GM04504 (cell line): ENCODE results near the gene PNPLA1.

Experiments
- DNase-seq: peaks from one replicate; pipeline ENCODE4 v3.0.0-alpha.2; 2012; ENCODE audit warnings: low read depth

Gene PNPLA1

GRCh38 chr6:36246506-36247268, 23.2 kb upstream of the PNPLA1 start:
- no peak for DNase-seq

GRCh38 chr6:36247693-36248092, 22.2 kb upstream of the PNPLA1 start:
- DNase-seq = no peak

GRCh38 chr6:36248980-36249379, 20.9 kb upstream of the PNPLA1 start:
- DNase-seq = no peak

- no peak for DNase-seq
These were observed 20.3 kb upstream of the PNPLA1 start for GRCh38 chr6:36249536-36249935.

- no peak for DNase-seq
These were observed 17.9 kb upstream of the PNPLA1 start for GRCh38 chr6:36252005-36252404.

GRCh38 chr6:36263390-36264000, 6.4 kb upstream of the PNPLA1 start:
- no peak for DNase-seq

GRCh38 chr6:36265744-36266143, 4.1 kb upstream of the PNPLA1 start:
- DNase-seq = no peak

GRCh38 chr6:36266913-36267644, 2.8 kb upstream of the PNPLA1 start:
- no peak for DNase-seq

GRCh38 chr6:36267731-36268477, 2.0 kb upstream of the PNPLA1 start:
- DNase-seq = no peak

- DNase-seq = no peak
These were observed 1.2 kb upstream of the PNPLA1 start for GRCh38 chr6:36268478-36269275.

- no peak for DNase-seq
These were observed 2.4 kb downstream of the PNPLA1 start for GRCh38 chr6:36272234-36272633.

- DNase-seq = no peak
These were observed 3.2 kb downstream of the PNPLA1 start for GRCh38 chr6:36273067-36273466.

GRCh38 chr6:36273802-36274514, 4.1 kb downstream of the PNPLA1 start:
- no peak for DNase-seq

- DNase-seq = no peak
These were observed 7.0 kb downstream of the PNPLA1 start for GRCh38 chr6:36276581-36277536.

GRCh38 chr6:36277946-36278470, 8.1 kb downstream of the PNPLA1 start:
- DNase-seq = no peak

- DNase-seq = no peak
These were observed 10.6 kb downstream of the PNPLA1 start for GRCh38 chr6:36280467-36280866.

- DNase-seq = no peak
These were observed 11.1 kb downstream of the PNPLA1 start for GRCh38 chr6:36280983-36281382.

GRCh38 chr6:36283608-36284007, 13.7 kb downstream of the PNPLA1 start:
- DNase-seq = no peak

- DNase-seq = no peak
These were observed 14.5 kb downstream of the PNPLA1 start for GRCh38 chr6:36284359-36284758.
